SU-DHL-6 (cell line): ENCODE results near the gene SMAD6.
"Not testable (repeated sequence)": the region's sequence is repeated elsewhere in the genome, so short reads cannot be mapped to it uniquely, and the experiment has no call there.

Experiments used
- H2AFZ ChIP-seq: fragments of 200-600 bp; sonication (generic); 2 replicates; pipeline ENCODE4 v1.6.1; 2014; ENCODE audit warnings: low read depth, mild to moderate bottlenecking, moderate library complexity, mixed read lengths, antibody characterized with exemption, low read length; ENCODE audit not compliant: severe bottlenecking
- H3F3A ChIP-seq: fragments of 200-600 bp; shearing (Covaris generic); 2 replicates; pipeline ENCODE4 v1.6.0; 2016; ENCODE audit warnings: antibody characterized with exemption, mild to moderate bottlenecking; ENCODE audit not compliant: insufficient read depth
- H3K27ac ChIP-seq: fragments of 200-600 bp; sonication (generic); 2 replicates; pipeline ENCODE4 v1.5.1; 2016; ENCODE audit warnings: low read depth, mild to moderate bottlenecking, low read length, moderate library complexity, mixed read lengths
- H3K27me3 ChIP-seq: fragments of 200-600 bp; sonication (generic), shearing (Covaris generic); 2 replicates; pipeline ENCODE4 v1.6.0; 2014; ENCODE audit warnings: mild to moderate bottlenecking, low read length
- H3K36me3 ChIP-seq: fragments of 200-600 bp; sonication (generic); 2 replicates; pipeline ENCODE4 v1.6.1; 2014; ENCODE audit warnings: mild to moderate bottlenecking, low read length, mixed read lengths
- H3K4me2 ChIP-seq: fragments of 300-600, 200-600 bp; shearing (Covaris generic), sonication (generic); 2 replicates; pipeline ENCODE4 v1.6.0; 2014; ENCODE audit warnings: low read length, low read depth, mild to moderate bottlenecking; ENCODE audit not compliant: poor library complexity, severe bottlenecking
- H3K4me3 ChIP-seq: fragments of 200-600 bp; sonication (generic); 2 replicates; pipeline ENCODE4 v1.5.1; 2014; ENCODE audit warnings: antibody characterized with exemption, low read length, mild to moderate bottlenecking, mixed read lengths; ENCODE audit not compliant: insufficient read depth, poor library complexity, severe bottlenecking
- H3K79me2 ChIP-seq: fragments of 200-600 bp; sonication (generic); 2 replicates; pipeline ENCODE4 v1.6.1; 2014; ENCODE audit warnings: mild to moderate bottlenecking, low read length, moderate library complexity; ENCODE audit not compliant: insufficient read depth
- H3K9ac ChIP-seq: fragments of 200-600 bp; sonication (generic); 2 replicates; pipeline ENCODE4 v1.7.0; 2014; ENCODE audit warnings: mild to moderate bottlenecking, low read length
- H3K9me2 ChIP-seq: fragments of 200-600 bp; sonication (generic); replicated peaks from 2 replicates; pipeline ENCODE4 v1.6.1; 2014; ENCODE audit warnings: low read length; ENCODE audit not compliant: insufficient read depth
- H3K9me3 ChIP-seq: fragments of 200-600 bp; sonication (generic); 2 replicates; pipeline ENCODE4 v1.6.1; 2014; ENCODE audit warnings: low read length, mixed read lengths; ENCODE audit not compliant: insufficient read depth
- H4K20me1 ChIP-seq: fragments of 200-600 bp; sonication (generic); 2 replicates; pipeline ENCODE4 v1.6.1; 2014; ENCODE audit warnings: low read depth, mild to moderate bottlenecking, antibody characterized with exemption, low read length, moderate library complexity, mixed read lengths
- EZH2phosphoT487 ChIP-seq: fragments of 200-600 bp; sonication (generic), shearing (Covaris generic); conservative IDR thresholded peaks from 2 replicates; pipeline ENCODE4 v1.6.1; 2018; ENCODE audit warnings: mild to moderate bottlenecking, antibody characterized with exemption, low read length, moderate library complexity, mixed read lengths
- TF ChIP-seq, protein P1 (sequence below): fragments of 200-600 bp; sonication (generic); IDR thresholded peaks from one replicate; pipeline ENCODE4 v1.5.1; 2017; ENCODE audit warnings: antibody characterized with exemption, mild to moderate bottlenecking, low read length, moderate library complexity; ENCODE audit not compliant: insufficient read depth, poor library complexity, severe bottlenecking

SMAD6 gene

DNA sequence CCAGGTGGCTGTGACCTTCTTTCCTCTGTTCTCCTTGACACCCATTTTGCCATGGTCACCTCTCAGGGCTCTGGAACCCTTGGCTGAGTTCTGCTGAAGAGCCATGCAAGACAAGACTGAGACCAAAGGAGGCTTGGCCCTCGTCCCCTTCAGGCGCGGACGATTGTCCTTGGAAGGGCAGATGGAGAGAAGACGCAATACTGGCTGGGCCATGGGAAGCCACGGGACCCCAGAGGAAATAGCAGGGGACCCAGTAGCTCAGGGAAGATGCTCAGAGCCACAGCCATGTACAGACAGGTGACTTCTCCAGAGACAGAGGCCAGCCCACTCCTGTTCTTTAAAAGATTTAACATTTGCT is 125.6 kb downstream of the SMAD6 start:
- no peaks in the 10 kb centered on the region for H3K36me3 ChIP-seq
- H3K9me3 ChIP-seq: no peaks in the 10 kb centered on the region
- no peak overlapping the region for H3K9ac ChIP-seq
- TF ChIP-seq EZH2phosphoT487: no peak
- TF ChIP-seq, protein P1, sequence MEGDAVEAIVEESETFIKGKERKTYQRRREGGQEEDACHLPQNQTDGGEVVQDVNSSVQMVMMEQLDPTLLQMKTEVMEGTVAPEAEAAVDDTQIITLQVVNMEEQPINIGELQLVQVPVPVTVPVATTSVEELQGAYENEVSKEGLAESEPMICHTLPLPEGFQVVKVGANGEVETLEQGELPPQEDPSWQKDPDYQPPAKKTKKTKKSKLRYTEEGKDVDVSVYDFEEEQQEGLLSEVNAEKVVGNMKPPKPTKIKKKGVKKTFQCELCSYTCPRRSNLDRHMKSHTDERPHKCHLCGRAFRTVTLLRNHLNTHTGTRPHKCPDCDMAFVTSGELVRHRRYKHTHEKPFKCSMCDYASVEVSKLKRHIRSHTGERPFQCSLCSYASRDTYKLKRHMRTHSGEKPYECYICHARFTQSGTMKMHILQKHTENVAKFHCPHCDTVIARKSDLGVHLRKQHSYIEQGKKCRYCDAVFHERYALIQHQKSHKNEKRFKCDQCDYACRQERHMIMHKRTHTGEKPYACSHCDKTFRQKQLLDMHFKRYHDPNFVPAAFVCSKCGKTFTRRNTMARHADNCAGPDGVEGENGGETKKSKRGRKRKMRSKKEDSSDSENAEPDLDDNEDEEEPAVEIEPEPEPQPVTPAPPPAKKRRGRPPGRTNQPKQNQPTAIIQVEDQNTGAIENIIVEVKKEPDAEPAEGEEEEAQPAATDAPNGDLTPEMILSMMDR: no peak
- H3K9me2 ChIP-seq: no peaks in the 10 kb centered on the region
- H3K79me2 ChIP-seq: no peaks in the 10 kb centered on the region
- H3K4me3 ChIP-seq: no peak overlapping the region
- H3F3A ChIP-seq: no peaks in the 10 kb centered on the region
- no peak overlapping the region for H3K4me2 ChIP-seq
- H3K27me3 ChIP-seq: no peaks in the 10 kb centered on the region
- no peaks in the 10 kb centered on the region for H4K20me1 ChIP-seq
- H3K27ac ChIP-seq: no peak overlapping the region
- H2AFZ ChIP-seq: no peak overlapping the region

GRCh38 chr15:66828817-66829541 is 126.9 kb downstream of the SMAD6 start:
- not testable (repeated sequence) for H3K27me3 ChIP-seq, H3K4me2 ChIP-seq, H3K4me3 ChIP-seq, H3K9me2 ChIP-seq, H3K27ac ChIP-seq, H4K20me1 ChIP-seq, H3K9ac ChIP-seq, H3F3A ChIP-seq, H3K36me3 ChIP-seq, H2AFZ ChIP-seq, H3K79me2 ChIP-seq, H3K9me3 ChIP-seq

DNA sequence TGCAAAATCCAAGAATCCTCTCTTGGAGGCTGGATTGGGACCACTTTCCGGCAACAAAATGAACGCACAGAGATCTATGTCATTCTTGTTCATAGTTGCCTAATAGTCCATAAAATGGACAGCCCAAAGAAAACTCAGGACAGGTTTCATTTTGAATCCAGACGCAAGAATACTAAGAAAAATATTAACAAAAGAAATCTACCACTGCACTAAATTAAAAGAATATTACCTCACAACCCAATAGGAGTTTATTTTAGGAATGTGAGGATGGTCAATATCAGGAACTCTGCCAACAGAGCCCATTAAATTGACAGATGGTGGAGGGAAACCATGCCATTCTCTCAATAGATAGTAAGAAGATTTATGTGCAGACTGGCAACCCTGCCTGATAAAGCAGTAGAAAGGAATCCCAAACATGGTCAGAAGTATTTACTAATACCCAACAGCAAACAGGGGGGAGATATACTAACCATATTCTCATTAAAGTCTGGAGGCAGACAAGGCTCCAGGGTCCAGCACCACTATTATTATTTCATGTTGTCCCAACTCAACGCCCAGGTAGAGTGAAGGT is 127.6 kb downstream of the SMAD6 start:
- Histone ChIP-seq H3K4me3 (no peak overlapping the region), H3K36me3 (no peaks in the 10 kb centered on the region), H3K4me2 (no peak overlapping the region), H3K9me3 (no peaks in the 10 kb centered on the region), H4K20me1 (no peaks in the 10 kb centered on the region), H3K9ac (no peak overlapping the region), H3K79me2 (no peaks in the 10 kb centered on the region), H3F3A (no peaks in the 10 kb centered on the region), H2AFZ (no peak overlapping the region), H3K9me2 (no peaks in the 10 kb centered on the region), H3K27me3 (no peaks in the 10 kb centered on the region), H3K27ac (no peak overlapping the region)
- TF ChIP-seq EZH2phosphoT487: no peak

GRCh38 chr15:66830358-66830757 is 128.3 kb downstream of the SMAD6 start:
- Histone ChIP-seq H3K9me3 (no peaks in the 10 kb centered on the region), H3K27me3 (no peaks in the 10 kb centered on the region), H3K27ac (no peak overlapping the region), H3K4me3 (no peak overlapping the region), H2AFZ (no peak overlapping the region), H3F3A (no peaks in the 10 kb centered on the region), H3K79me2 (no peaks in the 10 kb centered on the region), H3K9ac (no peak overlapping the region), H3K36me3 (no peaks in the 10 kb centered on the region), H4K20me1 (no peaks in the 10 kb centered on the region), H3K9me2 (no peaks in the 10 kb centered on the region), H3K4me2 (no peak overlapping the region)
- TF ChIP-seq, protein P1: no peak
- no peak for TF ChIP-seq EZH2phosphoT487
